ENCODE results near the gene ADARB1.

Gene ADARB1

GRCh38 chr21:45152265-45152746 is 77.9 kb downstream of the ADARB1 start:
- no peak for DNase-seq (ENCODE audit: low spot score)

DNA sequence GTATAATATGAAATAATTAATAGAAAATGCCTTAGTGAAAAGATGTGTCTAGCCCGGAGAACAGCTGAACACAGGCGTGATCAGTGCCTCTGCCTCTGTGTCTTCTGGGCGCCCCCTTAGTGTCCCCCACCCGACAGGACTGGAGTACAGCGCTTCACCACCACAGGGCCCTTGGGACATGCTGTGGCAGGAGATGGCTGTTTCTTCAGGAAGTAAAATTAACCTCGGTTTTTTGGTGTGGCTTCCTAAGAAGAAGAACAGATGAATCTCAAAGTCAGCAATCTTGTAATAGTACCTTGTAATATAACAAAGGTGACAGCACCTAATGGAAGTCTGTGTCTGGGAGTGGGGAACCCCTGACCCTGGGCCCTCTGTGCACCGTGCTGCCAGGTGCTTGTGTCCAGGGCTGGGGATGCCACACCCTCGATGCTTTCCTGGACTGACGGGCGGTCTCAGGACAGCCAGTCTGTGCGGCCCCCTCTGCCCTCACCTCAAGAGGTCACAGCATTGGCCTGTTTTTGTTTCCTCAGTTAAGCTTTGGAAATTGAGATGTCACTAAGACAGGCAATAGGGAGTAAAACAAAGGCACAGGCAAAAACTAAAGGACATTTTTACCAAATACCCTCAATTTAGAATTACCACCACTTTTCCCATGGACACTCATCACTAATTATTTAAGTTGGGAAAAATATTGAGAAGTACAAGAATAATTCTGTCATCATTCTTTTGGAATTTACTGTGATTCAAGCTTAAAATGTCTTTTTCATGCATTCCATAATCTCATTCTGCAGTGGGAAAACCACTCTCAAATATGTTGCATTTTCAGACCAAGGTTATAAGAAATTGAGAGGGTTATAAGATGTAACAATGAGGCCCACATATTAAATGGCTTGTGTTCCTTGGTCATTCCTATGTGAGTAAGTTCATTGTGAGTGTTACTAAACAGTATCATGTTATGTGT is 79.3 kb downstream of the ADARB1 start:
- DNase-seq (ENCODE audit: low spot score), result peak; percentile 45

GRCh38 chr21:45154511-45155508 is 80.4 kb downstream of the ADARB1 start:
- peak; percentile 72 for DNase-seq (ENCODE audit: low spot score)

- DNase-seq (ENCODE audit: low spot score), result no peak
Measured at GRCh38 chr21:45155910-45156309, 81.5 kb downstream of the ADARB1 start.

GRCh38 chr21:45156459-45156858 is 82.1 kb downstream of the ADARB1 start:
- DNase-seq (ENCODE audit: low spot score), result no peak

DNA sequence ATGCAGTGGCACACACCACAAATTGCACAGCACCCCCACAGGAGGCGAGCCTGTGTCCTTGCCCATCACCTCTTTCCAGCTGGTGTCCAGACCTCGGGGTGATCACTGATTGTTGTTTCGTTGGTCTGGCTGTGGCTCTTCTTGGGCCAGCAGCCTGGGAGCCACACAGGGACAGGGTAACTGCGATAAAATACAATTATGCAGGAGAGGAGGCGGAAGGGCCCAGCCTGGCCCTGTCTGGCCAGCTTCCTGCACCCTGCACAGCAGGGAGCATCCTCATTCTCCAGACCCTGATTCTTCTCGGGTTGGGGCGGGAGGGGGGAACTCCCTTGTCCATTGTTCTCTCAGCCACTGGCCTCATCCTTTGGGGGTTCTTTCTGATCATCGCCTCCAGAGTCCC is 83.6 kb downstream of the ADARB1 start:
- no peak for DNase-seq (ENCODE audit: low spot score)

DNA sequence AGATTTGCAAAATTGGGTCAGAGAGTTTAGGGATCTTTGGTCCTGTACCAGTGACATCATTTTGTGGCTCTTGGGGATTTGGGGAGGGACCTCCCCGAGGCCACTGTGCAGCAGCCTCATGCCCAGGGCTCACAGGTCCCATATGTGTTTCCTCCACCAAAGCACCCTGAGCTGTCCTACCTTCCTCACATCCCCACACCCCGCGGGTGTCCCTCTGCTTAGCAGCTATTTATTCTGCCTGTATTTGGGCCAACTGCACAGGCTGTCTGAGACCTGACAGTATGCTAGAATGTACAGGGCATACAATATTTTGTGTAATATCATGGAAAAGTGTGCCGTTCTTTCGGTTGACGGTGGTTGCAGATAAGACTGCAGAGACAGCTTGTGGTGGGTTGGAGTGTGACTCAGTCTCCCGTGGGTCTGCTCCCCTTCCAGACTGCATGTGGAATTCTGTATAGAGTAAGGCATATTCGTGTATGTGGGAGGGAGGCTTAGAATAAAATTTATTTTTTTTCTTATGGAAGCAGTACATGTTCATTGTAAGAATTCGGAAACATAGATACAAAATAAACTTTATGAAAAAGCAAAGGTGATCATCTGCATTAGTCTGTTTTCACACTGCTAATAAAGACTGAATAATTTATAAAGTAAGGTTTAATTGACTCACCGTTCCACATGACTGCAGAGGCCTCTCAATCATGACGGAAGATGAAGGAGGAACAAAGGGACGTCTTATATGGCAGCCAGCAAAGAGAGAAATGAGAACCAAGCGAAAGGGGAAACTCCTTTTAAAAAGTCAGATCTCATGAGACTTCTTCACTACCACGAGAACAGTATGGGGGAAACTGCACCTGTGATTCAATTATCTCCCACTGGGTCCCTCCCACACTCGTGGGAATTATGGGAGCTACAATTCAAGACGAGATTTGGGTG is 84.4 kb downstream of the ADARB1 start:
- no peak for DNase-seq (ENCODE audit: low spot score)

GRCh38 chr21:45160198-45160597 is 85.8 kb downstream of the ADARB1 start:
- DNase-seq (ENCODE audit: low spot score), result no peak

DNA sequence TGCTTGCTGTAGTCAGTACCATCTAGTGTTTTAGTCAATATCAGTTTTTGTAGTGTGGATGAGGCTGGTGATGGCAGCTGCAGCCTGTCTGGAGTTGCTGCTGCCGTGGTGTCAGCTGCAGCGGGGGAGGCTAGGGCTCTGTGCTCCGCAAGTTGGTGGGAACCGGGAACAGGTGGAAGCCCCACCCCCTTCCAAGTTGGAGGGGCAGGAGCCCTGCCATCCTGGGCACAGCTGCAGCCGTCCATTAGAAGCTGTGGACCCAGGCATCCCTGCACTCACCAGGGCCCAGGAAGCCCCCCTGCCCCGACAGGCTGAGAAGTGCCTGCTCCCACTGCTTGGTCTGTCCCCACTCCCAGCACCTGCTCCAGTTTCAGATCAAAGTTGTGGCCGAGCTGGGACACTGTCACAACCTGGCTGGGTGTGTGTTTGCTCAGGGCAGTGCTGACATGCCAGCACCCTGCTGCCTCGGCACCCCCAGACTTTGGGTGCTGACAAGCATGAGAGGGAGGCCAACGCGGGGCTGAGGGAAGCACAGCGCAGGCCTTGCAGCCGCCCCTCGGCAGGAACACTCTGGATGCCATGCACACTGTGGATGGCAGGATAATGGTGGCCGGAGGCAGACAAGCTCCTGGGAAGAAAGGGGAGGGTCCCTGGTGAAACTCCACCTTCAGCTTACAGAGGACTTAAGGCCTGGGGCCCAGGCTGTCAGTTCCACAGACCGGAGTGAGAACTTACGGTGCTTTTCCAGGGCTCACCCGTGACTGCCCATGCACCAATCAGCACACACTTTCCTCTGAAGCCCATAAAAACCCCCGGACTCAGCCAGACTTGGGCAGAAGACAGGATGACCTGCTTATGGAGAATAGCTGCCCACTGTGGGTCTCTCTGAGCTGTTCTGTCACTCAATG is 86.9 kb downstream of the ADARB1 start:
- no peak for DNase-seq (ENCODE audit: low spot score)

- DNase-seq (ENCODE audit: low spot score), result no peak
Measured at GRCh38 chr21:45162115-45162514, 87.7 kb downstream of the ADARB1 start.

GRCh38 chr21:45162809-45163208 is 88.4 kb downstream of the ADARB1 start:
- DNase-seq (ENCODE audit: low spot score), result no peak

GRCh38 chr21:45163413-45164123 is 89.2 kb downstream of the ADARB1 start:
- no peak for DNase-seq (ENCODE audit: low spot score)

DNA sequence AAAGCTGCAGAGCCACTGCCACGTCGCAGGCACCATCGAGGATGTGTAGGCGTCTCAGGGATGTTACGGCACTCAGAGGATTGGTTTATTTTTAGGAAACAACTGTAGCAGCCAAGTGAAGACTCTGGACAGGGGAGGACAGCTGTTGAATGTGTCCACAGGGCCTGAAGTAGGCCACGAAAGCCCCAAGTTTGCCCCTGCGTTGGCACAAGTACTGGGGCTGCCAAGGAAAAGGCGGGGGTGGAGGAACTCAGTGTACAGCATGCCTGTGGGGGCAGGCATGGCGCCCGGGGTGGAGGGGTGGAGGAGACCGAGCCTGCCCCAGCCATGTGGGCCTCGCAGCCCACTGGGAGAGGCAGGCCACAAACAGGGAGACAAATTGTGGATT is 89.7 kb downstream of the ADARB1 start:
- no peak for DNase-seq (ENCODE audit: low spot score)

GRCh38 chr21:45164838-45165237 is 90.5 kb downstream of the ADARB1 start:
- DNase-seq (ENCODE audit: low spot score), result no peak

DNA sequence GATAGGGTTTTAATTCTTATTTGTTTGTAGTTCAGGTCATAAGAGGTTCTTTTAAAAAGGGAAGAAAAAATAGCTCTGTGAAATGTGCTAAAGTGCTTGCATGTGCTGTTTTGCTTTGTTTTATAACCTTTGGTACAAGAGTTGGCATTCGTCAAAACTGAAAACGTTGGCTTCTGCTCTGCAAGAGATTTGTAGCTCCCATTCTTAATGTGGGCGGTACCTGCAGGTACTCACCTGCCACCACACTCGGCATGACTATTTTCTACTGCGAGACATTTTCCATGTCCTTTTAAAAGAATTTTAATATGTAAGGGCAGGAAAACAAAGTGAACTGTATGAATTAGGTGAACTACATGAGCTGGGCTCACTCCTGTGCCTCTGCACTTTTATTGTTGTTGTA is 92.6 kb downstream of the ADARB1 start:
- DNase-seq (ENCODE audit: low spot score), result no peak

GRCh38 chr21:45167796-45168222 is 93.4 kb downstream of the ADARB1 start:
- peak; percentile 44 for DNase-seq (ENCODE audit: low spot score)

DNA sequence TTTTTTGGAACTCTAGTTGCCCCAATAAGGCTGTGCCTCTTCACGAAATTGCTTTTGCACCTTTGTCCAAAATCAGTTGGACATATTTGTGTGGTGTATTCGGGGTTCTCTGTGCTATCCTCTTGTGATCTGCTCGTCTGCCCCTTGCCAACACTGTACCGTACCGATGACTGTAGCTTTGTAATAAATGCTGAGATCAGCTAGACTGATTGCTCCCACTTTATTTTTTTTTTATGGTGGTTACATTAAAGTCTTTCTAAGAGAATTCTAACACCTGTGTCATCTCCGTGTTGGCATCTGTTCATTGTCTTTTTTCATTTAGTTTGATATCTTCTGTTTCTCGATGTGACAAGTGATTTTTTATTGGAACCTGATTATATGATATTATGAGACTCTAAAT is 94.1 kb downstream of the ADARB1 start:
- no peak for DNase-seq (ENCODE audit: low spot score)

- no peak for DNase-seq (ENCODE audit: low spot score)
Measured at GRCh38 chr21:45169001-45169400, 94.6 kb downstream of the ADARB1 start.

GRCh38 chr21:45169682-45170081 is 95.3 kb downstream of the ADARB1 start:
- no peak for DNase-seq (ENCODE audit: low spot score)

GRCh38 chr21:45170987-45171386 is 96.6 kb downstream of the ADARB1 start:
- DNase-seq (ENCODE audit: low spot score), result no peak

Measured in AG08395 (cell line).